Suppressor macrophage treated with lipopolysaccharide for 4 hours (primary cell): ENCODE results near the gene AHI1.
"Not testable (repeated sequence)": the region's sequence is repeated elsewhere in the genome, so short reads cannot be mapped to it uniquely, and the experiment has no call there.

Experiments used
- DNase-seq: peaks from one replicate; pipeline ENCODE4 v3.0.0-alpha.2; 2020

Gene AHI1

DNA sequence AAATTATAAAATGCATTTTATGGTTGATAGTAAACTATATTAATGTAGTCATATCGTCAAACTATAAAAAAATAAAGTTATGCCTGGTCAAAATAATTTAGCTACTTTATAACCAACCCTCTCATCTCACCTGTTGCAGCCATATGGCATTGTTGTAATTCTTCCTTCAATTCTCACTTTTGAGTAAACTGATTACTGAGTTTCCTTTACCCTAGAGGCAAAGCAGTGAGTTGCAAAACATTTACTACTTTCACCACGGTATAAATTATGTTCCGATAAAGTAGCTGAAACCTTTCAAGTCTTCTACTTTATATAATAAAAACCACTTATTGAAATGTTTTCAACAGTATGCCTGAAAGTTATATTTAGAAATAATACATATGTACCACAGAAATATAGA, 113.8 kb downstream of the AHI1 start:
- no peak for DNase-seq

DNA sequence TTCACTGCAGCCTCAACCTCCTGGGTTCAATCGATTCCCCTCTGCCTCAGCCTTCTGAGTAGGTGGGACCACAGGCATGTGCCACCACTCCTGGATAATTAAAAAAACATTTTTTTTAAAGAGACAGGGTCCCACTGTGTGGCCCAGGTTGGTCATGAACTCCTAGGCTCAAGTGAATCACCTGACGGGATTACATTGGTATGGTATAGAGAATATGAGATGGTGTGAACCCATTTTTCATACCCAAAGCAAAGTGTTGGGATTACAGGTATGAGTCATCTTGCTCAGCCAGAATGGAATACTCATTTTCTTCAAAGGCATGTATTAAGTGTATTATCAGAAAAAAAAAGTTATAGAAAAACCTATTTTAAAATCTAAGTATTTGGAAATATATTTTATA, 114.2 kb downstream of the AHI1 start:
- no peak for DNase-seq

DNA sequence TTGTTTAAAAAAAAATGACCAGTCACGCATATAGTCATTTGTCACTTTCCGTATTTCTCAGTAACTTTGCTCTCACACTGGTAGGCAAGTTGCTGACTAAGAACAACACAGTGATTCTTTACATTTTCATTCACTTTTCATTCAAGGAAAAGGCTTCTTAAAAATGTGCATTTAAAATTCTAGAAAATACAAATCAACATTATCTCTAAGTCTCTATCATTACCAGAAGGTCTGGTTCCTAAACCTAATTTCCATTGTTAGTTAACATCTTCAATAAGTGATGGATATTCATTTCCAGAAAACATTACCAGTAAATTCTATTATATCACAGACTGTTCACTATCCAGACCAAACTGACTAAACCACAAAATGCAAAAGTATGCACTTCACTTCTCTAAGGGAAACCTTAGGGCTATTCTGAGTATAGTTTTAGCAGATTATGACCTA, 115.3 kb downstream of the AHI1 start:
- DNase-seq = no peak

DNA sequence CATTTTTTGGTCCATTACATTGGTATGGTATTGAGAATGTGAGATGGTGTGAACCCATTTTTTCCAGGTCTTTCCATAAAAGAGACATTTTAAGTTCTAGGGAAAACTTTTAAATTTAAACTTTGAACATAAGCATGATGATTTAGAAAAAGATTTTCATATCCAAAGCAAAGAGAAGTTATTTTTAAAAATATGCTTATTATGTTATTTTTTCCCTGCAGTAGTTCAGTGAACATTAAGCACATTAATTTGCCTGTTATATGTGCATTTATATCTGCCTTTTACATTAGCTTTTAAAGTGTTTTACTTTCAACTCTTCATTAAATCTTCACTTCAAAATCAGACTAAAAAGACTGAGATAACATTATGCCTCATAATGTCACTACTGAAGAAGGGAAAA, 116.7 kb downstream of the AHI1 start:
- no peak for DNase-seq

DNA sequence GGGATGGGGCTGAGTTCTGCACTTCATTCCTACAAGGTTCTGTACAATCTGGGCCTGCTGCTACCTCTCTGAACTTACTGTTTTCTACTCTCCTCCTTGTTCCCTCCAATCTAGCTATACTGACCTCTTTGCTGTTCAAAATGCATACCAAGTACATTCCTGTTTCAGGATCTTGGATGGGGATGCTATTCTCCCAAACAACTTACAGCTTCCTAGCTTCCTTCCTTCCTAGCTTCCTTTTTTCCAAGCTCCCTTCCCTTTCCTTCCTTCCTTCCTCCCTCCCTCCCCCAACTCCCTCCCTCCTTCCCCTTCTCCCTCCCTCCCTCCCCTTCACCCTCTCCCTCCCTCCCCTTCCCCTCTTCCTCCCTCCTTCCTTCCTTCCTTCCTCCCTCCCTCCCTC, 117.9 kb downstream of the AHI1 start:
- DNase-seq = no peak

DNA sequence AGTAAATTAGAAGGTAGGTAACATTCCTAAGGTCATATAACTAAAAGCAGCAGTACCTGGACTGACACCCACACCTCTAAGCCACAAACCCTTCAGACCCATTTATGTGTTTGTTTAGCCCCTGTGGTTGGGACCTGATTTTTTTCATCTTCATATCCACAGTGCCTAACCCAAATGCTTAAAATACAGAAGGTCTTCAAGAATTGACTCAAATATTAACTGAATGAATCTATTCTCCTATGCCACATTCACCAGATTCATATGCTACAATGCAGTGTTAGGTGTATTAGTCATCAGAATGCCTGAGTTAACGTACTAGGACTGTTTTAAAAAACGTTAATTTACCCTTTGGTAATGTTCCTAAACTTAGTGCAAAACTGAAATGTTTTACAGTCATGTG, 124.8 kb downstream of the AHI1 start:
- DNase-seq = no peak

DNA sequence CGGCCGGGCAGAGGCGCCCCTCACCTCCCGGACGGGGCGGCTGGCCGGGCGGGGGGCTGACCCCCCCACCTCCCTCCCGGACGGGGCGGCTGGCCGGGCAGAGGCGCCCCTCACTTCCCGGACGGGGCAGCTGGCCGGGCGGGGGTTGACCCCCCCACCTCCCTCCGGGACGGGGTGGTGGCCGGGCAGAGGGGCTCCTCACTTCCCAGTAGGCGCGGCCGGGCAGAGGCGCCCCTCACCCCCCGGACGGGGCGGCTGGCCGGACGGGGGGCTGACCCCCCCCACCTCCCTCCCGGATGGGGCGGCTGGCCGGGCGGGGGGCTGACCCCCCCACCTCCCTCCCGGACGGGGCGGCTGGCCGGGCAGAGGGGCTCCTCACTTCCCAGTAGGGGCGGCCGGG, 133.9 kb downstream of the AHI1 start:
- not testable (repeated sequence) for DNase-seq

DNA sequence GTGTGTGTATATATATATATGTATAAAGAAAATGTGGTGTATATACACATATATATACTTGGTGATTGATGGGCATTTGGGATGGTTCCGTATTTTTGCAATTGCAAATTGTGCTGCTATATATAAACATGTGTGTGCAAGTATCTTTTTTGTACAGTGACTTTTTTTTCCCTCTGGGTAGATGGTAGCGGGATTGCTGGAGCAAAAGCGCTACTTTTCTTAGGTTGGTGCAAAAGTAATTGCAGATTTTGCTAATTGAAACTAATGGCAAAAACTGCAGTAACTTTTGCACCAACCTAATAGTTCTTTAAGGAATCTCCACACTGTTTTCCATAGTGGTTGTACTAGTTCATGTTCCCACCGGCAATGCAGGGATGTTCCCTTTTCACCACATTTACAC, 135.4 kb downstream of the AHI1 start:
- no peak for DNase-seq

DNA sequence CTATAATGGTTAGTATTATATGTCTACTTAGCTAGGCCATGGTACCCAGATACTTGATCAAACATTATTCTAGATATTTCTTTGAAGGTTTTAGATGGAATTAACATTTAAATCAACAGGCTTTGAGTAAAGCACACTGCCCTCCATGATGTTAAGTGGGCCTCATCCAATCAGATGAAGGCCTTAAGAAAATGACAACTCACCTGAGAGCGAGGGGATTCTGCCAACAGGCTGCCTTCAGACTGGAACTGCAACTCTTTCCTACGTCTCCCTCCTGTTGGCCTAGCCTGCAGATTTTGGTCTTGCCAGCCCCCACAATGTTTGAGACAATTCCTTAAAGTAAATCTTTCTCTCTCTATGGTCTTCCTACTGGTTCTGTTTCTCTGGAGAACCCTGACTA, 137.3 kb downstream of the AHI1 start:
- no peak for DNase-seq

DNA sequence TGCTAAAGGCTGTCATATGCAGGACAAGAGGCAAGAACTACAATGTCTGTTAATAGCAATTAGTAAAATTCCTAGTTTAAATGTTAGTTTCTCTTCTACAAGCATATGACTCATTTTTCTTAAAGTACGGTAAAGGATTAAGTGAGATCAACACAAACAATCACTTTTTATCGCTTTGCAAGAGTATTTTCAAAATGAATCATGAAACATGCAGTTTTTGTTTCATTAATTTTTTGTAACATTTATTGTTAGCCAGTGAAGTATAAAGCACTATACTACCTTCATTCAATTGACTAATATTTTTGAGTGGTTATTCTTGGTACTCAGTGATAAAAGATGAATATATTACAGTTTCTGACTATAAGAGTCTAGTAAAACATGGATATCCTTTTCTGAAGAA, 138.6 kb downstream of the AHI1 start:
- no peak for DNase-seq

DNA sequence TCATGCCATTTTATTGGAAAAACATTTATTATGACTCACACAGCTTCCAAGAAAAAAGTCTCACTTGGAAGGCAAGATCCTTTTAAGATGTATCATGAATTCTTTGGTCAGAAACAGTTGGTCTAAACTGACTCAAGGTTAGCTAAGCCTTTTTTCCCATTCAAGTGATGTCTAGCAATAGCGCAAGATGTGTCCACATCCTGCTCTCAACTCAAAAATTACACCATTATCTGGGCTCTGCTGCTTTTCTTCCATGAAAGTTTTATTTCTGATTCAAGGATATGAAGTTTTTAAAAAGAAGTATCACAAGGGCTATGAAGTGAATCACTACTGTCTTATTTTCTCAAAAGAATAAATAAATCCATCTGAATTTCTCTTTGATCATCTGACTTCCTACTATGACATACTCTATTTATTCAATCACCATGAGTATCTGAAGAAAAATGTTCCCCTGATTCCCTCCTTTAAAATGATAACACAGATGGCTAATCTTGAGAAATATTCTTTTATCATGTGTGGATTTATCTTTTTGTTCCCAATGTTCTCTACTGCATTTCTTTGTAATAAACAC, 139.2 kb downstream of the AHI1 start:
- no peak for DNase-seq

DNA sequence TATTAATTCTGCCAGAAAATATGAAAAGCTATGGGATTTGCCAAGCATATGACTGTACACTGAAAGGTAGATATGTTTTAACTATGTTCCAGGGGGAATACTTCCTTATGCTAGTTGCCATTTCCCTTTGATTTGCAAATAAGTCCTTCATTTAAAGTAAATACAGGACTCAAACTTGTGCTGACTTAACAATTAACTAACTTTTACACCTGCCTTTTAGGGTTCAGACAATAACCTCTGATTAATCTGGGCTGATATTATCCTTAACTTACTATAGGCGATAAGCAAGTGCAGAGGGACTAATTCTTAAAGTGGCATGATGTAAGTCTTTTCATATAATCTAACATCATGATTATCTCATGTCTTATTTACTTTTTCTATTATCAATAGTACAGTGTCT, 143.1 kb downstream of the AHI1 start:
- no peak for DNase-seq

DNA sequence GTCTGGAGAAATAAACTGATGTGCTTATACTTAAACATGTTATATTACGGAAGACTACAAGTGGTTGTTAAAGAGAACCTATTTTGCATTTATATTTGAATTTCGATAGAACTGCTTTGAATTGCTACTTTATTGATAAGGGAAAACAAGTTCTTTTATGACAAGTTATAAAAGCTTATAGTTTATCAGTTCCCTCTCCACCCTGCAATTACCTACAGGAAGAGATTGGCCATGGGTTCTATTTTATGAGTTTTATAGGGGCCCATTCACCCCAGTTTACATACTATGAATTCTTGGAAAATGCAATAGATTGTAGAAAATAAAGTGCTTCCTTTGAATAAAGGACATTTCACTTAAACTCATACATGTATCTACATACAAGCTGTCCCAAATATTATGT, 144.4 kb downstream of the AHI1 start:
- no peak for DNase-seq

DNA sequence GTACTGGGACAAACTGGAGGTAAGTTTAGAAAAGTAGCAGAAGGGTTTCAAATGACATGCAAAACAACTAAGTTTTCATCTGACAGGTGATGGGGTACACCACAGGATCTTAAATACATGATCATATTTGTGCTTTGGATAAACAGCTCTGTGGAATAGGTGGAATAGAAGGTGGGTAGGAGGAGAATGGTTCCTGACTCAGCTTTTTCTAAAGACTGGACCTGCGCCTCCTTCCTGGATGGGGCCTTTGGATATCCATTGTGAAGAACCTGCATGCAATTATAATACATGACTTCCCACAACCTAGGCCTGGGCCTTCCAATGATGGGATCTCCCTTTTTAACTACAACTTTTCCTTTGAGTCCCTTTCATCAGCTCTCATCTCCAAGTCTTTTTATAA, 145.9 kb downstream of the AHI1 start:
- no peak for DNase-seq

DNA sequence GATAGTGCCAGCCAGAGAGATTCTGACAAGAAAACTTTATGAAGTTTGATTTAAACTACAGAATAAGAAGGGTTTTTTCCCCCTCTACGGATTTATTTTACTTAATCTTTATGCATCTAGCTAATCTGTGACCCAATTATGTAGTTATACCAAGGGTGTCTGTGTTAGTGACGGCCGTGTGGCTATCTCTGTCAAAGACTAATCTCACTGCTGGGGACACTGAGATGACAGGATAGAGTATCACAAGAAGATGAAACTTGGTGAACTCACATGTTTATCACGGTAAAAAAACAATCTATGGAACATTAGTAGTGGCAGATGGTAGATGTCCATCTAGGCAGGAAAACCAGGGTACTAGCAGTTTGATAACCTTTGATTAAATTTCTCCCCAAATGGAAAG, 149.7 kb downstream of the AHI1 start:
- DNase-seq = no peak

DNA sequence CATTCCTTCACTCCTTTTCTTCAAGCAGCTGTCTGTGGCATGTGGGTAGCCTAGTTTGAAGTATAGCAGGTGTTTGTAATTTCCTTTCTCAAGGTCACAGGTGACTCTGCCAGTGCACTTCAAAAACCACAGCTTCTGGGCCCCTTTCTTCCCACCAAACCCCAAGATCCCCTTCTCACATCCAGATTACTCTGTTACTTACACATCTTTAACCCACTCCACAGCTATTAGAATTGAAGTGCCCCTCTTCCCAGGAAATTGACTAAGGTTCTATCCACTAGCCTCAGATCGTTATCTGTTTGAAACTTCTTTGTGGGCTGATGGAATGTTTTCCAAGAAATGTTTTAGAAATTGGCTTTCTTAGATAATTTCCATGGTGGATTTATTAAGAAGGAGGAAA, 150.8 kb downstream of the AHI1 start:
- no peak for DNase-seq

DNA sequence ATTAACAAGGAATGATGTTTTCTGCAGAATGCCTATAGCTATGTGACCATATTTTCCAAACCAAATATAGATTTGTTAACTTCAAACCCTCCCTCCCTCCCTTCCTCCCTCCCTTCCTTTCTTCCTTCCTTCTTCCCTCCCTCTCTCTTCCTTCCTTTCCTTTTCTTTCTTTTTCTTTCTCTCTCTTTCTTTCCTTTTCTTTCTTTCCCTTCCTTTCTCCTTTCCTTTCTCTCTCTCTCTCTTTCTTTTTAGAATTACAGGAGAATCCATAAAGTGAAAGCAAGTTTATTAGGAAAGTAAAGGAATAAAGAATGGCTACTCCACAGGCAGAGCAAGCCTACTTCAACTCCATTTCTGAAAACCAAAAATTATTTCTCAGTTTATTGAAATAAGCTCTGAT, 153.0 kb downstream of the AHI1 start:
- DNase-seq = no peak

DNA sequence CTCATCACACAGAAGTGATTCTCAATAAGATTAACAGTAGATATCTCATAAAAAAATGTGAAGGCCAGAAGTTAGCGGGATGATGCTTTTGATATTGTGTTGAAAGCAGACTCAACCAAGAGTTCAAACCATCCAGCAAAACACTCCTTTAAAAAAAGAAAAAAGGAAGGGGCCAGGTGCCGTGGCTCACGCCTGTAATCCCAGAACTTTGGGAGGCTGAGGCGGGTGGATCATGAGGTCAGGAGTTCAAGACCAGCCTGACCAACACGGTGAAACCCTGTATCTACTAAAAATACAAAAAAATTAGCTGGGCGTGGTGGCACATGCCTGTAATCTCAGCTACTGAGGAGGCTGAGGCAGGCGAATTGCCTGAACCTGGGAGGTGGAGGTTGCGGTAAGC, 157.6 kb downstream of the AHI1 start:
- not testable (repeated sequence) for DNase-seq

DNA sequence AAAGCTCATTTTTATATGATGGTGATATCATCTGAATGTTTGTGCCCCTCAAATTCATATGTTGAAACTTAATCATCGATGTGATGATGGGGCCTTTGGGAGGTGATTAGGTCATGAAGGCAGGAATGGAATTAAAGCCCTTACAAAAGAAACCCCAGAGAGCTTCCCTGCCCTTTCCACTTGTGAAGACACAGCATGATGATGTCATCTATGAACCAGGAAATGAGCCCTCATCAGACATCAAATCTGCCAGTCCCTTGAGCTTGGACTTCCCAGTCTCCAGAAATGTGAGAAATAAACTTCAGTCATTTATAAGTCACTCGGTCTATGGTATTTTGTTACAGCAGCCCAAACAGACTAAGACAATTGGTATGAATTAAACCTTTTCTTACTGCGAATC, 163.4 kb downstream of the AHI1 start:
- DNase-seq = peak; percentile 73

DNA sequence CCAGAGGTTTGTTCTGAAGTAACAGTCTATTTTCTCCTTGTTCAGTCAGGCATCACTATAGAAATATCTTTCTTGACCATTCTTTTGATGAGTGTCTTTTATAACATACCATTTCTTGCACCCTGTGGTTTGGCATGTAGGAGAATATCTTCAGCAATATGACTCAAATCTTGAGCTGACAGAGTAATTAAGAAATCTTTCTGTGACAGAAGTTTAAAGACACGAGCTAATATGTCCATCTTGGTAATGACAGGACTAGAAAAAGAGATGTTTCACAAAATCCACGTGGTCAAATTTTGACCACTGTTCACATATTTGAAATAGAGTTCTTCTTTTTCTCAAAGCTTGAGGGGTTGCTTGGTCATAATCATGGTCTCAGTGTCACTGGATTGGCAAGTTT, 166.5 kb downstream of the AHI1 start:
- peak; percentile 38 for DNase-seq

DNA sequence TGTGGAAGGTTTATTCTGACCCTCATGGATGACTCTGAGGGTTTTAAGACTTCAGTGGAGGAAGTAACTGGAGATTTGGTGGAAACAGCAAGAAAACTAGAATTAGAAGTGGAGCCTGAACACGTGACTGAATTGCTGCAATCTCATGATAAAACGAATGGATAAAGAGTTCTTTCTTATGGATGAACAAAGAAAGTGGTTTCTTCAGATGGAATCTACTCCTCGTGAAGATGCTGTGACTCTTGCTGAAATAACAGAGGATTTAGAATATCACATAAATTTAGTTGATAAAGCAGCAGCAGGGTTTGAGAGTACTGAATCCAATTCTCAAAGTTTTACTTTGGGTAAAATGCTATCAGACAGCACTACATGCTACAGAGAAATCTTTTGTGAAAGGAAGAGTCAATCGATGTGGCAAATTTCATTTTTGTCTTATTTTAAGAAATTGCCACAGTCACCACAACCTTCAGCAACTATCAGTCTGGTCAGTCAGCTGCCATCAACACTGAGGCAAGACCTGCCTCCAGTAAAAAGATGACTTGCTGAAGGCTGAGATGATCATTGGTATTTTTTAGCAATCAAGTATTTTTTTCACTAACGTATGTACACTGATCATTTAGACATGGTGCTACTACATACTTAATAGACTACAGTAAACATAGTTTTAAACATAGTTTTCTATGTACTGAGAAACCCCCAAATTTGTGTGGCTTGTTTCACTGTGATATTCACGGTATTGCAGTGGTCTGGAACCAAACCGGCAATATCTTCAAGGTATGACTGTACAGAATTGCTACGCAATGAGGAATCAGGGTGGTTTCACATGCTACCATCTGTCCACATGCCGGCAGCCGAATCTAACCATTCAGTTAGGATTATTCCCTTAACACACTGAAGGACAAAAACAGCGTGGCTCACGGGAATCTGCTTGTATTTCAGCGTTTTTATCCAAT, 167.4 kb downstream of the AHI1 start:
- no peak for DNase-seq

DNA sequence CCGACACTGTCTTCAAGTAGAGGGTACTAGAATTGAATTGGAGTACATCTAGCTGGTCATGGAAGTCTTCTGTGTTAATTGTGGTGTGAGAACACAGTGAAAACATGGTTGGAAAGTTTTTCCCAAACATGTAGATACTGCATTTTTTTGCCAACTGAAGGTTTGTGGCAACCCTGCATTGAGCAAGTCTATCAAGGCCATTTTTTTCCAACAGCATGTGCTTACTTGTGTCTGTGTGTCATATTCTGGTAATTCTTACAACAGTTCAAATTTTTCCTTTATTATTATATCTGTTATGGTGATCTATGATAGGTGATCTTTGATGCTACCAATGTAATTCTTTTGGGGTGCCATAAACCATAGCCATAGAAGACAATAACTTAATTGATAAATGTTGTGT, 169.4 kb downstream of the AHI1 start:
- DNase-seq = no peak

DNA sequence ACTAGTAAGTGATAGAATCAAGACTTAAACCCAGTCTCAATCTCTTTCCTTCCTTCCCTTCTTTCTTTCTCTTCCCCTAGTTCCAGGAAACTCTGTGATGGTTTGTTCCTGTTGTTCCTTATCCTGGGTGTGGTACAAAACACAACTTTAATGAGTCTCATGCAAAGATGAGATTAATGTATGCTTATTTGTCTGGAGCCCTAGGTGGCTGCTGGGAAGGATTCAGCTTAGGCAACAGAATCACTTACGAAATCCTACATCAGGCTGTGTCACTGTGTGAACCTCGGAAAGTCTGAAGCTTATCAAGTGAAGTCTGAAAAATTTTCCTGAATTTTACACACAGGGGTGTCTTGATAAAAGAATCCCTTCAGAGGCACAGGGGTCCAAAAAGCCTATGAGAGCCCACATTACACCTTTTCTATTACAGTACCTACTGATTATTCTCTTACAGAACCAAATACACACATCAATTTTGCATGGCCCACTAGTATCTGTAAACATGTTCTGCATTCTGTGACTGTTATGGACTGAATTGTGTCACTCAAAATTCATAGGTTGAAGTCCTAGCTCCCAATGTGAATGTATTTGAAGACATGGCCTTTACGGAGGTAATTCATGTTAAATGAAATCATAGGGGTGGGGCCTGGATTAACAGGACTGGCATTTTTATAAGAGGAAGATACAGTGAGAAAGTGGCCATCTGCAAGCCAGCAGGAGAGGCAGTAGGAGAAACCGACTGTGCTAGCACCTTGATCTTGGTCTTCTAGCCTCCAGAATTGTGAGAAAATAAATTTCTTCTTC, 171.7 kb downstream of the AHI1 start:
- peak; percentile 12 for DNase-seq

DNA sequence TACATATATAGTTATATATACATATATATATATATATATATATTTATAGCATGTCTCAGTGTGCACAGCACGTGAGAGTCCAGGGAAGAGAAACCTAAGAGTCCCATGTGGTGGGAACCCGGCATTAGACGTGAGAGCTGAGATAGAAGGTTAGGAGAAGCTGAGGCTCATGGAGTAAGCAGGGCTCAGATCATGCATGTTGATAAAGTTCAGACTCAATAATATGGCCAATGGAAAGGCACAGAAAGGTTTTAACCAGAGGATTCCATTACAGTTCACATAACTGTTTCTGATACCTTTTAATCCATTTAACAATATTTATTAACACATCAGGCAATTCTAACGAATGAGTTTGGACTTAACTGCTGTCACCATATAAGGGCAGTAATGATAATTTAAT, 173.0 kb downstream of the AHI1 start:
- DNase-seq = no peak
